Measurements from ENCODE around the gene YPEL3. TPM values are rescaled to one million over a fixed set of nuclear protein-coding genes. Genes with fewer than 3 reads are reported as not detected.

The YPEL3 gene
- total and polyA plus RNA-seq, 4 experiments from 2014 or later, result 172 to 331 (median 265) TPM

- no peak overlapping the region for H3K27ac ChIP-seq (ENCODE audit: low read depth, low read length)
- H3K9me3 Mint-ChIP-seq, result peaks cover 0 to 1% (median 0%) of the 10 kb centered on the region in 8 donors
- H3K36me3 ChIP-seq (ENCODE audit: insufficient read depth, low read length), result no peaks in the 10 kb centered on the region
- DNase-seq, result no peak
- H3K4me1 Mint-ChIP-seq, result peaks cover 10 to 31% (median 23%) of the 10 kb centered on the region in 4 donors
- peaks cover 21% of the 10 kb centered on the region for H3K4me1 ChIP-seq (ENCODE audit: insufficient read depth, low read length)
- POLR2A ChIA-PET (ENCODE audit: partially characterized antibody), result interaction anchor here (5.0 kb wide), 1 partner anchor 13 kb away, joined by 91 read pairs; the partner anchor contains the start of gene ALDOA
- no peaks in the 10 kb centered on the region for H3K9me3 ChIP-seq (ENCODE audit: control insufficient read depth in 1 of 2, low read length in 2 of 2)
- intact Hi-C loops (cut with micrococcal nuclease), result no loop called here
- H3K27me3 Mint-ChIP-seq, result no peaks in the 10 kb centered on the region
- peak overlapping the region in 7 of 8 donors; percentile 20 to 79 (median 55) for H3K4me3 Mint-ChIP-seq
- no peak overlapping the region for H3K4me3 ChIP-seq (ENCODE audit: low read length in 2 of 2)
- peaks cover 0 to 1% of the 10 kb centered on the region in 2 donors for H3K36me3 Mint-ChIP-seq
- CTCF ChIA-PET (ENCODE audit: partially characterized antibody), result interaction anchor here (1.0 kb wide), 1 partner anchor 21 kb away, joined by 3 read pairs; the partner anchor contains the start of gene TLCD3B
- no peaks in the 10 kb centered on the region for H3K27me3 ChIP-seq (ENCODE audit: insufficient read depth, low read length)
- peak overlapping the region in 5 of 7 donors; percentile 36 to 90 (median 67) for H3K27ac Mint-ChIP-seq
Observed at GRCh38 chr16:30051518-30051917, 44.5 kb downstream of the YPEL3 start.

DNA sequence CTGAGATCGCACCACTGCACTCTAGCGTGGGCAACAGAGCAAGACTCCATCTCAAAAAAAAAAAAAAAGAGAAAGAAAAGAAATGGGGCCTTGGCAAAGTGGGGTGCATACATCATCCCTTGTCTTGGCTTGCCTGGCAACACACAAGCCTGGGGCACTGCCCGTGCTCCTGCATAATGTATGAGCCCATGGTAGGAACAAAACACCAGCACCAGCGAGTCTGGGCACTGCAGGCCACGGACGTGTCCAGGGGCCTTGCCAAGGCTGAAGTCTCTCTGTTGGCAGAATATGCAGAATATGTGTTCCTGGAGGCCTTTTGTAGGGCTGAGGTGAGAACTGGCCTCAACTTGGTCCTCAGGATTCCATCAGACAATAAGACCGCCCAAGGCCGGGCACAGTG lies 46.1 kb downstream of the YPEL3 start:
- H3K27me3 Mint-ChIP-seq, result no peaks in the 10 kb centered on the region
- no peaks in the 10 kb centered on the region for H3K9me3 Mint-ChIP-seq
- H3K4me3 ChIP-seq (ENCODE audit: low read length in 2 of 2), result no peak overlapping the region
- intact Hi-C loops (cut with micrococcal nuclease), result no loop called here
- no peaks in the 10 kb centered on the region for H3K9me3 ChIP-seq (ENCODE audit: control insufficient read depth in 1 of 2, low read length in 2 of 2)
- H3K36me3 Mint-ChIP-seq, result peaks cover 0 to 1% of the 10 kb centered on the region in 2 donors
- peak overlapping the region in 1 of 7 donors; percentile 67 for H3K27ac Mint-ChIP-seq
- H3K4me1 Mint-ChIP-seq, result peaks cover 7 to 28% (median 18%) of the 10 kb centered on the region in 4 donors
- no peaks in the 10 kb centered on the region for H3K27me3 ChIP-seq (ENCODE audit: insufficient read depth, low read length)
- H3K27ac ChIP-seq (ENCODE audit: low read depth, low read length), result no peak overlapping the region
- ChIA-PET CTCF (ENCODE audit: partially characterized antibody) (no interaction called here), POLR2A (ENCODE audit: partially characterized antibody) (no interaction called here)
- H3K4me3 Mint-ChIP-seq, result no peak overlapping the region
- H3K4me1 ChIP-seq (ENCODE audit: insufficient read depth, low read length), result peaks cover 12% of the 10 kb centered on the region
- no peaks in the 10 kb centered on the region for H3K36me3 ChIP-seq (ENCODE audit: insufficient read depth, low read length)
- no peak for DNase-seq

GRCh38 chr16:30046588-30046987 lies 49.4 kb downstream of the YPEL3 start:
- Histone ChIP-seq H3K27ac (ENCODE audit: low read depth, low read length) (no peak overlapping the region), H3K4me1 (ENCODE audit: insufficient read depth, low read length) (no peaks in the 10 kb centered on the region), H3K36me3 (ENCODE audit: insufficient read depth, low read length) (no peaks in the 10 kb centered on the region), H3K4me3 (ENCODE audit: low read length in 2 of 2) (no peak overlapping the region), H3K27me3 (ENCODE audit: insufficient read depth, low read length) (no peaks in the 10 kb centered on the region), H3K9me3 (ENCODE audit: control insufficient read depth in 1 of 2, low read length in 2 of 2) (no peaks in the 10 kb centered on the region)
- ChIA-PET POLR2A (ENCODE audit: partially characterized antibody) (no interaction called here), CTCF (ENCODE audit: partially characterized antibody) (interaction anchor here (0.8 to 1.2 kb wide), 2 partner anchors 10 to 14 kb away, joined by 3 to 5 read pairs; no protein-coding TSS in a partner anchor)
- no peak overlapping the region for H3K27ac Mint-ChIP-seq
- DNase-seq, result no peak
- peaks cover 0 to 8% (median 6%) of the 10 kb centered on the region in 4 donors for H3K4me1 Mint-ChIP-seq
- intact Hi-C loops (cut with micrococcal nuclease), result no loop called here
- no peaks in the 10 kb centered on the region for H3K9me3 Mint-ChIP-seq
- no peak overlapping the region for H3K4me3 Mint-ChIP-seq
- no peaks in the 10 kb centered on the region for H3K36me3 Mint-ChIP-seq
- H3K27me3 Mint-ChIP-seq, result peaks cover 0 to 2% of the 10 kb centered on the region in 2 donors

DNA sequence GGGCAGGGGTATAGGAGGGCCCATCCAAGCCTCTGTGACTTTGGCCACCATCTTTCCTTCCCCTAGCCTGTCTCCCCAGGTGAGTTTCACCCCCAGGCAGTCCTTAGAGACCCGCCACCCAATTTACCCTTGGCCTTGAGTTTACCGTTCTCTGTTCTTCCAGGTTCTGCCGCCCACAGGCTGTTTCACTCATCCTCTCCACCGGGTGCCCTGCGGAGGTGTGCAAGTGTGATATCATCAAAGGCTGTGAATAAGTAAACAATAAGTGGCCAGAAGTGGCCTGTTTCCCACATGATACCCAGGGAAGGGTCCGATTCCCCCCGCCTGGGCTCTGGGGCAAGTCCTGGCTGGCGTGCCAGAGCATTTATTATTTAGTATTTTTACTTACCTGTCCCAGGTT lies 49.8 kb downstream of the YPEL3 start:
- ChIA-PET CTCF (ENCODE audit: partially characterized antibody) (no interaction called here), POLR2A (ENCODE audit: partially characterized antibody) (no interaction called here)
- Mint-ChIP-seq H3K27me3 (peaks cover 0 to 2% of the 10 kb centered on the region in 2 donors), H3K27ac (no peak overlapping the region), H3K36me3 (no peaks in the 10 kb centered on the region), H3K9me3 (no peaks in the 10 kb centered on the region), H3K4me1 (peaks cover 0 to 5% (median 4%) of the 10 kb centered on the region in 4 donors), H3K4me3 (no peak overlapping the region)
- Histone ChIP-seq H3K27ac (ENCODE audit: low read depth, low read length) (no peak overlapping the region), H3K4me1 (ENCODE audit: insufficient read depth, low read length) (no peaks in the 10 kb centered on the region), H3K27me3 (ENCODE audit: insufficient read depth, low read length) (no peaks in the 10 kb centered on the region), H3K36me3 (ENCODE audit: insufficient read depth, low read length) (no peaks in the 10 kb centered on the region), H3K4me3 (ENCODE audit: low read length in 2 of 2) (no peak overlapping the region), H3K9me3 (ENCODE audit: control insufficient read depth in 1 of 2, low read length in 2 of 2) (no peaks in the 10 kb centered on the region)
- no peak for DNase-seq
- intact Hi-C loops (cut with micrococcal nuclease), result no loop called here

Other genes starting within 250 kb of the YPEL3 start
- gene CDIPT, start 233.0 kb downstream of the YPEL3 start, total RNA-seq, result 10 to 100 TPM; 76.2 to 79.8 TPM
- gene CDIPT, start 233.0 kb downstream of the YPEL3 start, polyA plus RNA-seq, result 100 to 1,000 TPM in 1 of 2 donors, 10 to 100 TPM in 1; 87.2 to 123 TPM
- under 1 TPM in 1 of 2 experiments, not detected in 1; 0.70 TPM for gene SEZ6L2, start 196.7 kb downstream of the YPEL3 start, total RNA-seq
- not detected for gene SEZ6L2, start 196.7 kb downstream of the YPEL3 start, polyA plus RNA-seq
- gene ASPHD1, start 195.7 kb downstream of the YPEL3 start, total RNA-seq, result not detected
- not detected for gene ASPHD1, start 195.7 kb downstream of the YPEL3 start, polyA plus RNA-seq
- gene KCTD13, start 170.0 kb downstream of the YPEL3 start, total RNA-seq, result 10 to 100 TPM; 85.7 to 87.3 TPM
- gene KCTD13, start 170.0 kb downstream of the YPEL3 start, polyA plus RNA-seq, result 10 to 100 TPM in 1 of 2 donors, 1 to 10 TPM in 1; 6.0 to 16.3 TPM
- gene TMEM219, start 134.1 kb downstream of the YPEL3 start, total RNA-seq, result 100 to 1,000 TPM in 1 of 2 experiments, 10 to 100 TPM in 1; 80.8 to 103 TPM
- gene TMEM219, start 134.1 kb downstream of the YPEL3 start, polyA plus RNA-seq, result 100 to 1,000 TPM; 209 to 250 TPM
- 10 to 100 TPM; 53.8 to 56.0 TPM for gene TAOK2, start 122.3 kb downstream of the YPEL3 start, total RNA-seq
- gene TAOK2, start 122.3 kb downstream of the YPEL3 start, polyA plus RNA-seq, result 1 to 10 TPM; 1.7 to 8.2 TPM
- 10 to 100 TPM; 19.2 to 19.7 TPM for gene HIRIP3, start 100.6 kb downstream of the YPEL3 start, total RNA-seq
- gene HIRIP3, start 100.6 kb downstream of the YPEL3 start, polyA plus RNA-seq, result 10 to 100 TPM; 21.4 to 26.0 TPM
- 100 to 1,000 TPM; 124 to 126 TPM for gene INO80E, start 100.0 kb downstream of the YPEL3 start, total RNA-seq
- 1 to 10 TPM; 6.7 to 7.3 TPM for gene INO80E, start 100.0 kb downstream of the YPEL3 start, polyA plus RNA-seq
- under 1 TPM in 1 of 2 experiments, not detected in 1; 0.80 TPM for gene DOC2A, start 85.2 kb downstream of the YPEL3 start, total RNA-seq
- gene DOC2A, start 85.2 kb downstream of the YPEL3 start, polyA plus RNA-seq, result not detected
- gene C16orf92, start 73.0 kb downstream of the YPEL3 start, total RNA-seq, result not detected
- not detected for gene C16orf92, start 73.0 kb downstream of the YPEL3 start, polyA plus RNA-seq
- not detected for gene TLCD3B, start 64.9 kb downstream of the YPEL3 start, total RNA-seq
- gene TLCD3B, start 64.9 kb downstream of the YPEL3 start, polyA plus RNA-seq, result not detected
- 100 to 1,000 TPM; 558 to 563 TPM for gene ALDOA, start 30.5 kb downstream of the YPEL3 start, total RNA-seq
- gene ALDOA, start 30.5 kb downstream of the YPEL3 start, polyA plus RNA-seq, result 1,000 to 10,000 TPM; 1,058 to 1,115 TPM
- 10 to 100 TPM; 75.8 to 86.3 TPM for gene PPP4C, start 20.2 kb downstream of the YPEL3 start, total RNA-seq
- gene PPP4C, start 20.2 kb downstream of the YPEL3 start, polyA plus RNA-seq, result 100 to 1,000 TPM; 167 to 276 TPM
- gene TBX6, start 4.3 kb downstream of the YPEL3 start, total RNA-seq, result 1 to 10 TPM; 1.3 to 1.4 TPM
- under 1 TPM in 1 of 2 donors, not detected in 1; 0.36 TPM for gene TBX6, start 4.3 kb downstream of the YPEL3 start, polyA plus RNA-seq
- gene GDPD3, start 17.3 kb upstream of the YPEL3 start, total RNA-seq, result 10 to 100 TPM; 31.5 to 37.2 TPM
- gene GDPD3, start 17.3 kb upstream of the YPEL3 start, polyA plus RNA-seq, result under 1 TPM in 1 of 2 donors, not detected in 1; 0.25 TPM
- gene MAPK3, start 27.0 kb upstream of the YPEL3 start, total RNA-seq, result 10 to 100 TPM; 87.4 to 90.4 TPM
- gene MAPK3, start 27.0 kb upstream of the YPEL3 start, polyA plus RNA-seq, result 10 to 100 TPM in 1 of 2 donors, 1 to 10 TPM in 1; 9.9 to 10.6 TPM
- gene CORO1A, start 87.4 kb upstream of the YPEL3 start, total RNA-seq, result 100 to 1,000 TPM; 745 to 769 TPM
- gene CORO1A, start 87.4 kb upstream of the YPEL3 start, polyA plus RNA-seq, result 1,000 to 10,000 TPM; 1,217 to 1,230 TPM
- gene BOLA2B, start 97.5 kb upstream of the YPEL3 start, total RNA-seq, result 10 to 100 TPM; 62.1 to 79.0 TPM
- gene BOLA2B, start 97.5 kb upstream of the YPEL3 start, polyA plus RNA-seq, result 100 to 1,000 TPM; 144 to 169 TPM
- gene SLX1A, start 97.7 kb upstream of the YPEL3 start, total RNA-seq, result 10 to 100 TPM; 57.5 to 65.6 TPM
- 10 to 100 TPM; 44.5 to 60.7 TPM for gene SLX1A, start 97.7 kb upstream of the YPEL3 start, polyA plus RNA-seq
- gene SULT1A3, start 103.0 kb upstream of the YPEL3 start, total RNA-seq, result 10 to 100 TPM; 42.5 to 46.2 TPM
- 1 to 10 TPM; 1.2 to 3.9 TPM for gene SULT1A3, start 103.0 kb upstream of the YPEL3 start, polyA plus RNA-seq
- gene NPIPB13, start 152.3 kb upstream of the YPEL3 start, total RNA-seq, result 10 to 100 TPM; 20.0 to 27.8 TPM
- 1 to 10 TPM in 1 of 2 donors, under 1 TPM in 1; 0.19 to 2.9 TPM for gene NPIPB13, start 152.3 kb upstream of the YPEL3 start, polyA plus RNA-seq

Measured in CD4-positive, alpha-beta memory T cell (primary cell).